ENCODE measurements around the gene DCP1A. TPM values are rescaled to one million over a fixed set of nuclear protein-coding genes. Genes with fewer than 3 reads are reported as not detected.

DCP1A gene
- total and polyA plus RNA-seq, 2 of the 13 experiments (the other 11 are each of a cell fraction or from before 2014, with no cell fraction given): 14.2 to 41.2 TPM

GRCh38 chr3:53375019-53375418 lies 27.7 kb upstream of the DCP1A start (continued):
- TF ChIP-seq SMC3 (IDR thresholded peaks at IDR 0.05; ENCODE audit: low read length): peak; percentile 96
- TF ChIP-seq ZNF225 (CRISPR knock-in tag; IDR thresholded peaks at IDR 0.05): no peak
- TF ChIP-seq STAG1 (CRISPR knock-in tag; IDR thresholded peaks at IDR 0.05): peak; percentile 98
- TF ChIP-seq HDAC1 (CRISPR knock-in tag; IDR thresholded peaks at IDR 0.05): no peak
- TF ChIP-seq XRCC5 (optimal IDR thresholded peaks at IDR 0.05; ENCODE audit: low read length): peak; percentile 47
- peak; percentile 93 for TF ChIP-seq RAD21 (CRISPR knock-in tag; IDR thresholded peaks at IDR 0.05)
- TF ChIP-seq ZNF605 (CRISPR knock-in tag; IDR thresholded peaks at IDR 0.05): peak; percentile 49; the same call in 1 of the 2 replicates
- peak; percentile 94 for TF ChIP-seq CTCF (CRISPR knock-in tag; IDR thresholded peaks at IDR 0.05)
- TF ChIP-seq CEBPB (IDR thresholded peaks at IDR 0.05; ENCODE audit: borderline replicate concordance, low read depth, low read length): peak; percentile 48; the same call in 1 of the 2 replicates
- TF ChIP-seq ZMYM3 (CRISPR knock-in tag; IDR thresholded peaks at IDR 0.05): 0 out of 2 replicates have a peak, but pooled peaks have one; percentile 21
- TF ChIP-seq KDM5B (CRISPR knock-in tag; IDR thresholded peaks at IDR 0.05; ENCODE audit: borderline replicate concordance): no peak
- TF ChIP-seq BCL3 (CRISPR knock-in tag; IDR thresholded peaks at IDR 0.05): no peak
- peak; percentile 74 for TF ChIP-seq CEBPG (CRISPR knock-in tag; IDR thresholded peaks at IDR 0.05)
- TF ChIP-seq HNF4G (IDR thresholded peaks at IDR 0.05; ENCODE audit: borderline replicate concordance, low read depth, low read length): no peak
- TF ChIP-seq HNF4G (CRISPR knock-in tag; IDR thresholded peaks at IDR 0.05; ENCODE audit: borderline replicate concordance, low read depth): peak; percentile 39; the same call in 1 of the 2 replicates
